ENCODE results near the gene ERRFI1. TPM values are rescaled to one million over a fixed set of nuclear protein-coding genes. Genes with fewer than 3 reads are reported as not detected.
"Not testable (repeated sequence)": the region's sequence is repeated elsewhere in the genome, so short reads cannot be mapped to it uniquely, and the experiment has no call there.

Gene ERRFI1
- total RNA-seq, 2 experiments from 2014 or later = 1.3 to 1.5 TPM

- ChIA-PET POLR2A (no interaction called here), CTCF (interaction anchor here (1.2 to 1.4 kb wide), 3 partner anchors 10 to 335 kb away, joined by 3 to 5 read pairs (median 4); no protein-coding TSS in a partner anchor)
- H3K4me1 Mint-ChIP-seq = peaks cover 5% of the 10 kb centered on the region
- ATAC-seq (no peak), DNase-seq (no peak)
- H3K36me3 Mint-ChIP-seq (ENCODE audit: low read depth) = peaks cover 49% of the 10 kb centered on the region
- no peaks in the 10 kb centered on the region for H3K27me3 Mint-ChIP-seq
- H3K27ac Mint-ChIP-seq = peak overlapping the region; percentile 19
- no peak overlapping the region for H3K4me3 Mint-ChIP-seq
- intact Hi-C loops (cut with DNase I, micrococcal nuclease) = no loop called here
- H3K9me3 Mint-ChIP-seq (ENCODE audit: low read depth) = no peaks in the 10 kb centered on the region
These were observed 45.1 kb downstream of the ERRFI1 start for GRCh38 chr1:7980984-7981383.

DNA sequence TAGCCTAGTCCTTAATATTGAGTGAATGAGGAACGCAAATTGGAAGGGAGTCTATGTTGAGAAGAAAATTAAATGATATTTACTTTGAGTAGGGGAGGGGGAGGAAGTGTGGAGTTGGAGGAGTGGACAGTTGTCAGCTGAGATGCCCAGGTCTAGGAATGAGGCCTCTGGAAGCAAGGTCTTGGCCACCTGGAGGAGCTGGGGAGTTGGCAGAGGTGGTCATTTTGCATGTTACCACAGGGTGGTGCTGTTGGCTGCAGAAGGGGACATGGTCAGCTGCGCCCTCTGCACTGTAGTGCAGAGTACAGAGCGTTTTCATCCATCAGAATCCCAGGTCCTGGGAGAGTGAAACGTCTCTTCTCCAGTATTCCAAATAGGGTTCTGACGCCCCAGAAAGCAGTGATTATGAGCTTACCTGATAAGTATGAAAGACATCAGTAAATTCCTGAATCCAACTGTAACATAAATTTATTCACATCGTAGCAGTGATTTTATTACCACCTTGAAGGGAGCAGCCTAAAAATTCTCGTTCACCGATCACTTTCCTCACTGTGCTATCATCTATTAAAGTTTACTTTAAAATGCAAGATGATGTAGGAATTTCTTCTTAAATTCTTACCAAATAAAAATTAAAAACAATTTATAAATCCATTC is 50.8 kb downstream of the ERRFI1 start:
- peaks cover 45% of the 10 kb centered on the region for H3K36me3 Mint-ChIP-seq (ENCODE audit: low read depth)
- ChIA-PET POLR2A (interaction anchor here (0.7 kb wide), 1 partner anchor 10 kb away, joined by 8 read pairs; no protein-coding TSS in a partner anchor), CTCF (interaction anchor here (0.6 to 3.0 kb wide), 24 partner anchors 8 to 452 kb away, joined by 3 to 21 read pairs (median 4); no protein-coding TSS in a partner anchor)
- DNase-seq (peak; percentile 56), ATAC-seq (peak; percentile 83)
- H3K27me3 Mint-ChIP-seq = no peaks in the 10 kb centered on the region
- no peak overlapping the region for H3K27ac Mint-ChIP-seq
- no peaks in the 10 kb centered on the region for H3K9me3 Mint-ChIP-seq (ENCODE audit: low read depth)
- peaks cover 2% of the 10 kb centered on the region for H3K4me1 Mint-ChIP-seq
- no peak overlapping the region for H3K4me3 Mint-ChIP-seq
- intact Hi-C loops (cut with DNase I, micrococcal nuclease) = no loop called here

DNA sequence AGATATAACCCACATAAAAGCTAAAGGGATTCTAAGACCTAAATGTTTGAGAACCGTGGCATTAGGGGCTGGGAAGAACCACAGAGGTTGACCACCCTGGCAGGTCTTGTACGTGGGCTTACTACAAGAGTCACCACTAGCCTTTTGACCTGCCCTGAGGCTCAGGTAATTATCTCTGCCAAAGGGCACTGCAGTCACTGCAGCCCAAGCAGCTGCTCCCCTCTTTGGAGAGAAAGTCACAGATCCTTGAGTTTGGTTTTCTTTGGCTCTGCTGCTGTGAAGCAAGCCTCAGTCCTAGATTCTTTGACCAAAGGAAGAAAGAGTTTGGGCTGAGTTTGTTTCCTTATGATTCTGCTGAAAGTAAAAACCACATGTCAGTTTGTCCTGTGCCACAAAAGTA is 53.0 kb downstream of the ERRFI1 start:
- CTCF ChIA-PET = no interaction called here
- Mint-ChIP-seq H3K27ac (no peak overlapping the region), H3K4me1 (peaks cover 2% of the 10 kb centered on the region), H3K27me3 (no peaks in the 10 kb centered on the region), H3K9me3 (ENCODE audit: low read depth) (no peaks in the 10 kb centered on the region), H3K4me3 (no peak overlapping the region), H3K36me3 (ENCODE audit: low read depth) (peaks cover 46% of the 10 kb centered on the region)
- intact Hi-C loops (cut with DNase I, micrococcal nuclease) = no loop called here
- DNase-seq = no peak
- ATAC-seq = no peak
- POLR2A ChIA-PET = no interaction called here

GRCh38 chr1:7972285-7972684 is 53.8 kb downstream of the ERRFI1 start:
- no peaks in the 10 kb centered on the region for H3K27me3 Mint-ChIP-seq
- CTCF ChIA-PET = no interaction called here
- no peaks in the 10 kb centered on the region for H3K9me3 Mint-ChIP-seq (ENCODE audit: low read depth)
- POLR2A ChIA-PET = no interaction called here
- no peak for DNase-seq
- no peak overlapping the region for H3K4me3 Mint-ChIP-seq
- H3K36me3 Mint-ChIP-seq (ENCODE audit: low read depth) = peaks cover 45% of the 10 kb centered on the region
- peaks cover 3% of the 10 kb centered on the region for H3K4me1 Mint-ChIP-seq
- intact Hi-C loops (cut with DNase I, micrococcal nuclease) = no loop called here
- no peak for ATAC-seq
- H3K27ac Mint-ChIP-seq = no peak overlapping the region

DNA sequence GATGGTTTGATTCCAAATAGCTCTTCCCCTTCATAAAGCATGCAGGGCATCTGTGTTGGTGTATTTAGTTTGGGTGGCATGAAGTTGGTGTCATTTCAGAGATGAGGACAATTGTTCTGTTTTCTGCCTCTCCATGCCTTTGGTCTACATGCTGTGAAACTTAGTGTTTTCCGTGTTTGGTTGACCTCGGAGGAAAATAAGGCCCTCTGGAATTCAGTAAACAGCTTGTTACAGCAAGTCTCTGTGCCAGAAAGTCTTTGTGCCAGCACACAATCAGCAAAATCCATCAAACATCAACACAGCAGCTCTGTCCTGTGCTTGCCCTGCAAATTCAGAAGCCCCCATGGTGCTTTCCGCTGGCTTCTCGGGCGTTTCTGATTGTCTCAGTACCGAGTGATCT is 55.1 kb downstream of the ERRFI1 start:
- ATAC-seq = no peak

GRCh38 chr1:7970246-7970645 is 55.9 kb downstream of the ERRFI1 start:
- CTCF ChIA-PET = interaction anchor here (1.2 kb wide), 1 partner anchor 9 kb away, joined by 3 read pairs; no protein-coding TSS in a partner anchor
- peak overlapping the region; percentile 37 for H3K27ac Mint-ChIP-seq
- ATAC-seq = no peak

More for the DNA sequence above, 55.1 kb downstream of the ERRFI1 start:
- ChIA-PET CTCF (interaction anchor here (1.0 kb wide), 1 partner anchor 10 kb away, joined by 3 read pairs; no protein-coding TSS in a partner anchor), POLR2A (no interaction called here)
- Mint-ChIP-seq H3K36me3 (ENCODE audit: low read depth) (peaks cover 53% of the 10 kb centered on the region), H3K9me3 (ENCODE audit: low read depth) (no peaks in the 10 kb centered on the region), H3K4me1 (peaks cover 14% of the 10 kb centered on the region), H3K4me3 (no peak overlapping the region), H3K27ac (no peak overlapping the region), H3K27me3 (no peaks in the 10 kb centered on the region)
- DNase-seq = no peak
- intact Hi-C loops (cut with DNase I, micrococcal nuclease) = no loop called here

GRCh38 chr1:7967651-7968050 is 58.5 kb downstream of the ERRFI1 start:
- H3K27ac Mint-ChIP-seq = peak overlapping the region; percentile 42
- CTCF ChIA-PET = interaction anchor here (0.7 kb wide), 1 partner anchor 27 kb away, joined by 3 read pairs; the partner anchor contains the start of gene TNFRSF9
- peaks cover 44% of the 10 kb centered on the region for H3K4me1 Mint-ChIP-seq

More at GRCh38 chr1:7970246-7970645, 55.9 kb downstream of the ERRFI1 start:
- DNase-seq = no peak
- H3K27me3 Mint-ChIP-seq = no peaks in the 10 kb centered on the region
- peaks cover 58% of the 10 kb centered on the region for H3K36me3 Mint-ChIP-seq (ENCODE audit: low read depth)
- H3K4me3 Mint-ChIP-seq = no peak overlapping the region
- POLR2A ChIA-PET = interaction anchor here (0.6 to 0.7 kb wide), 2 partner anchors 520 to 897 kb away, joined by 3 to 4 read pairs; no protein-coding TSS in a partner anchor
- intact Hi-C loops (cut with DNase I, micrococcal nuclease) = no loop called here
- H3K4me1 Mint-ChIP-seq = peaks cover 19% of the 10 kb centered on the region
- H3K9me3 Mint-ChIP-seq (ENCODE audit: low read depth) = no peaks in the 10 kb centered on the region

DNA sequence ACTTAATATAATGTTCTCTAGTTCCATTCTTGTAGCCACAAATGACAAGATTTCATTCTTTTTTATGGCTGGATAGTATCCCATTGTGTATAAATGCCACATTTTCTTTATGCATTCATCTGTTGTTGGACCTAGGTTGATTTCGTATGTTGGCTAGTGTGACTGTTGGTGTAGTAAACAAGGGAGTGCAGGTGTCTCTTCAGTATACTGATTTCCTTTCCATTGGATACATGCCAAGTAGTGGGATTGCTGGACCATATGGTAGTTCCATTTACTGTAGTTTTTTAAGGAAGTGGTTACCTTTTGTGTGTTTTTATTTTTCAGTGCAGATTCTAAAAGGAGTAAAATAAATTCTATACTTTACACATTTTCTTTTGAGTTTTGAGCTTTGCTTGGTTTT is 58.9 kb downstream of the ERRFI1 start:
- peaks cover 44% of the 10 kb centered on the region for H3K4me1 Mint-ChIP-seq
- no peaks in the 10 kb centered on the region for H3K27me3 Mint-ChIP-seq
- intact Hi-C loops (cut with DNase I, micrococcal nuclease) = loop anchor here in 1 of 2 experiments (10.0 kb wide), 1 partner anchor 1362 kb away; the partner anchor contains the start of gene KLHL21
- H3K4me3 Mint-ChIP-seq = no peak overlapping the region
- ATAC-seq (no peak), DNase-seq (no peak)
- CTCF ChIA-PET = no interaction called here
- no peaks in the 10 kb centered on the region for H3K9me3 Mint-ChIP-seq (ENCODE audit: low read depth)
- POLR2A ChIA-PET = no interaction called here
- H3K27ac Mint-ChIP-seq = peak overlapping the region; percentile 21
- H3K36me3 Mint-ChIP-seq (ENCODE audit: low read depth) = peaks cover 73% of the 10 kb centered on the region

More at GRCh38 chr1:7967651-7968050, 58.5 kb downstream of the ERRFI1 start:
- POLR2A ChIA-PET = no interaction called here
- H3K36me3 Mint-ChIP-seq (ENCODE audit: low read depth) = peaks cover 75% of the 10 kb centered on the region
- ATAC-seq (no peak), DNase-seq (no peak)
- H3K27me3 Mint-ChIP-seq = no peaks in the 10 kb centered on the region
- H3K9me3 Mint-ChIP-seq (ENCODE audit: low read depth) = no peaks in the 10 kb centered on the region
- no peak overlapping the region for H3K4me3 Mint-ChIP-seq
- intact Hi-C loops (cut with DNase I, micrococcal nuclease) = loop anchor here in 1 of 2 experiments (10.0 kb wide), 1 partner anchor 1363 kb away; the partner anchor contains the start of gene KLHL21

- no peaks in the 10 kb centered on the region for H3K9me3 Mint-ChIP-seq (ENCODE audit: low read depth)
- DNase-seq (no peak), ATAC-seq (no peak)
- no peaks in the 10 kb centered on the region for H3K27me3 Mint-ChIP-seq
- ChIA-PET CTCF (interaction anchor here (0.7 to 3.5 kb wide), 3 partner anchors 9 to 71 kb away, joined by 3 to 21 read pairs (median 4); no protein-coding TSS in a partner anchor), POLR2A (interaction anchor here (0.6 kb wide), 1 partner anchor 12 kb away, joined by 4 read pairs; no protein-coding TSS in a partner anchor)
- no peak overlapping the region for H3K4me3 Mint-ChIP-seq
- H3K36me3 Mint-ChIP-seq (ENCODE audit: low read depth) = peaks cover 58% of the 10 kb centered on the region
- peaks cover 51% of the 10 kb centered on the region for H3K4me1 Mint-ChIP-seq
- intact Hi-C loops (cut with DNase I, micrococcal nuclease) = loop anchor here (5.0 to 10.0 kb wide), 4 partner anchors 182 to 1360 kb away; partner anchors contain the start of genes KLHL21 (in 1 of the 2), PER3 (in 1 of the 2) and RERE (in 1 of the 2)
- peak overlapping the region; percentile 6 for H3K27ac Mint-ChIP-seq
These were observed 61.6 kb downstream of the ERRFI1 start for GRCh38 chr1:7964476-7964875.

- Mint-ChIP-seq H3K36me3 (ENCODE audit: low read depth) (peaks cover 53% of the 10 kb centered on the region), H3K4me1 (peaks cover 54% of the 10 kb centered on the region), H3K4me3 (peak overlapping the region; percentile 100), H3K27ac (peak overlapping the region; percentile 84)
- POLR2A ChIA-PET; DNase-seq; H3K9me3 Mint-ChIP-seq (ENCODE audit: low read depth); ATAC-seq; H3K27me3 Mint-ChIP-seq: not testable (repeated sequence)
- intact Hi-C loops (cut with DNase I, micrococcal nuclease) = loop anchor here (5.0 to 10.0 kb wide), 4 partner anchors 182 to 1359 kb away; partner anchors contain the start of genes KLHL21 (in 1 of the 2), PER3 (in 1 of the 2) and RERE (in 1 of the 2)
- CTCF ChIA-PET = interaction anchor here (3.5 kb wide), 1 partner anchor 11 kb away, joined by 21 read pairs; no protein-coding TSS in a partner anchor
These were observed 62.3 kb downstream of the ERRFI1 start for GRCh38 chr1:7963841-7964240.

DNA sequence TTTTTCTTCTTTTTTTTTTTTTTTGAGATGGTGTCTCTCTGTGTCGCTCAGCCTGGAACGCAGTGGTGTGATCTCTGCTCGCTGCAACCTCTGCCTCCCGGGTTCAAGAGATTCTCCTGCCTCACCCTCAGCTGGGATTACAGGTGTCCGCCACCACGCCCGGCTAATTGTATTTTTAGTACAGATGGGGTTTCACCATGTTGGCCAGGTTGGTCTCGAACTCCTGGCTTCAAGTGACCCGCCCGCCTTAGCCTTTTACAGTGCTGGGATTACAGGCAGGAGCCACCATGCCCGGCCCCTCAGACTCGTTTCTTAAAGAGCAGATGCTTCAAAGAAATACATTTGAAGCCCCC is 62.8 kb downstream of the ERRFI1 start:
- CTCF ChIA-PET = interaction anchor here (0.6 to 3.5 kb wide), 5 partner anchors 12 to 210 kb away, joined by 3 to 21 read pairs (median 4); partner anchors contain the start of gene TNFRSF9
- ATAC-seq; DNase-seq; H3K9me3 Mint-ChIP-seq (ENCODE audit: low read depth); POLR2A ChIA-PET; H3K27me3 Mint-ChIP-seq: not testable (repeated sequence)
- H3K4me1 Mint-ChIP-seq = peaks cover 54% of the 10 kb centered on the region
- peak overlapping the region; percentile 100 for H3K4me3 Mint-ChIP-seq
- H3K27ac Mint-ChIP-seq = peak overlapping the region; percentile 84
- peaks cover 52% of the 10 kb centered on the region for H3K36me3 Mint-ChIP-seq (ENCODE audit: low read depth)
- intact Hi-C loops (cut with DNase I, micrococcal nuclease) = loop anchor here (5.0 to 10.0 kb wide), 4 partner anchors 181 to 1359 kb away; partner anchors contain the start of genes KLHL21 (in 1 of the 2), PER3 (in 1 of the 2) and RERE (in 1 of the 2)
